Subcutaneous abdominal adipose tissue (tissue), 5 donors: ENCODE results near the gene GPX3.

Experiments used
- H3K27ac ChIP-seq: one replicate; pipeline ENCODE4 v1.7.0; 2013; ENCODE audit warnings: low read depth, mild to moderate bottlenecking, inconsistent platforms, low read length, moderate library complexity
- H3K27me3 ChIP-seq, 5 donors: one replicate each; pipeline ENCODE4 v1.7.0; 2013; ENCODE audit warnings: low read length in 5 of 5, inconsistent platforms in 1 of 5; ENCODE audit not compliant: control insufficient read depth in 5 of 5, insufficient read depth in 4 of 5
- H3K36me3 ChIP-seq, 5 donors: one replicate each; pipeline ENCODE4 v1.7.0; 2013; ENCODE audit warnings: low read length in 5 of 5; ENCODE audit not compliant: control insufficient read depth in 5 of 5, insufficient read depth in 5 of 5
- H3K4me1 ChIP-seq, 5 donors: one replicate each; pipeline ENCODE4 v1.7.0; 2013; ENCODE audit warnings: low read length in 5 of 5, mild to moderate bottlenecking in 3 of 5, moderate library complexity in 1 of 5; ENCODE audit not compliant: control insufficient read depth in 5 of 5, insufficient read depth in 5 of 5
- H3K4me3 ChIP-seq, 5 donors: one replicate each; pipeline ENCODE4 v1.7.0; 2013; ENCODE audit warnings: low read length in 5 of 5, low read depth in 1 of 5
- H3K9ac ChIP-seq, 5 donors: one replicate each; pipeline ENCODE4 v1.7.0; 2013; ENCODE audit warnings: low read length in 5 of 5, mild to moderate bottlenecking in 4 of 5, moderate library complexity in 3 of 5
- H3K9me3 ChIP-seq, 5 donors: one replicate each; pipeline ENCODE4 v1.7.0; 2013; ENCODE audit warnings: low read length in 5 of 5; ENCODE audit not compliant: control insufficient read depth in 5 of 5
- donor health status: healthy.
- donor health status: healthy.
- donor health status: healthy.
- donor health status: healthy.
- donor health status: healthy.

GPX3 gene

DNA sequence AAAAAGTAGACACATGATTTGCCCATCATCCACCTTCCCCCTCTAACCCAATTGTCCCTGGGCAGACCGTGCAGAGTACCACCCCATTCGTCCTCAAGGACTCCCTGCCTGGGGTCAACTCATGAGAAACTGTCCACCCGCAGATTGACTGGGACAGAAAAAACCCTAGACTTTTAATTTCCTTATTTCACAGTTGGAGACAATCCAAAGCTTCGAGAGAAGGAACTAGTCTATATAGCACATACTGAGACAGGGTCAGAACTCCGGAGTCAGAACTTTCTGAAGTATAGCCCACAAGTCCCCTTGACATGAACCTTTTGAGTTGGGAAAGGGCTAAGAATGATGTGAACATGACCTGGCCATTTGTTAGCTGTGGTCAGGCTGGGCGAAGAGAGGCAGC lies 7.5 kb upstream of the GPX3 start:
- no peaks in the 10 kb centered on the region for H3K27me3 ChIP-seq
- peaks cover 7 to 60% (median 34%) of the 10 kb centered on the region in 5 donors for H3K4me1 ChIP-seq
- no peaks in the 10 kb centered on the region for H3K9me3 ChIP-seq
- no peak overlapping the region for H3K27ac ChIP-seq
- H3K36me3 ChIP-seq = no peaks in the 10 kb centered on the region
- H3K9ac ChIP-seq = no peak overlapping the region
- H3K4me3 ChIP-seq = no peak overlapping the region

DNA sequence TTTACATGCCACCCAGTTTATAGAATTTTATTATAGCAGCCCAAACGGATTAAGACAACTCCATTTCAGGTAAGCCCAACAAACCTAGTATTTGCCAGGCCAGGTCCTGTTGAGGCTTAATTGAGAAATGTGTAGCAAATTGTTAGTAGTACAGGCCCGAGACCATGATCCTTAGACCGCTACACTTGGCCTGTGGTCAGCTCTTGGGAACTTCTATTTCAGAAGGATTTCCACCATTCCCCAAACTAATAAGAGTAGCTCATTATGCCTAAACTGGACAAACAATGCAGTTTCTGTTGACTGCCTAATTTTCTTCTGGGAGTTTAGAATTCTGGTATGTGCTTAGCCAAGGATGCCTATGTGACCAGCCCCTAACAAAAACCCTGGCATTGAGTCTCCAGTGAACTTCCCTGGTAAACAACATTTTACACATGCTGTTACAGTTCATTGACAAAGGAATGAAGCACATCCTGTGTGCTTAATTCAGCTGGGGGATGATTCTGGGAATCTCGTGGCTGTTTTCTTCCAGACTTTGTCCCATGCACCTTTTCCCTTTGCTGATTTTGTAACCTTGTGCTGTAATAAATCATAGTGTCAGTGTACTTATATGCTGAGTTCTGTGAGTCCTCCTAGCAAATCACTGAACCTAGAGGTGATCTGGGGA lies 5.6 kb upstream of the GPX3 start:
- Histone ChIP-seq H3K9me3 (no peaks in the 10 kb centered on the region), H3K4me1 (peaks cover 4 to 51% (median 33%) of the 10 kb centered on the region in 5 donors), H3K36me3 (no peaks in the 10 kb centered on the region), H3K27ac (peak overlapping the region; percentile 45), H3K27me3 (no peaks in the 10 kb centered on the region), H3K9ac (peak overlapping the region in 3 of 5 donors; percentile 8 to 20 (median 12)), H3K4me3 (no peak overlapping the region)

DNA sequence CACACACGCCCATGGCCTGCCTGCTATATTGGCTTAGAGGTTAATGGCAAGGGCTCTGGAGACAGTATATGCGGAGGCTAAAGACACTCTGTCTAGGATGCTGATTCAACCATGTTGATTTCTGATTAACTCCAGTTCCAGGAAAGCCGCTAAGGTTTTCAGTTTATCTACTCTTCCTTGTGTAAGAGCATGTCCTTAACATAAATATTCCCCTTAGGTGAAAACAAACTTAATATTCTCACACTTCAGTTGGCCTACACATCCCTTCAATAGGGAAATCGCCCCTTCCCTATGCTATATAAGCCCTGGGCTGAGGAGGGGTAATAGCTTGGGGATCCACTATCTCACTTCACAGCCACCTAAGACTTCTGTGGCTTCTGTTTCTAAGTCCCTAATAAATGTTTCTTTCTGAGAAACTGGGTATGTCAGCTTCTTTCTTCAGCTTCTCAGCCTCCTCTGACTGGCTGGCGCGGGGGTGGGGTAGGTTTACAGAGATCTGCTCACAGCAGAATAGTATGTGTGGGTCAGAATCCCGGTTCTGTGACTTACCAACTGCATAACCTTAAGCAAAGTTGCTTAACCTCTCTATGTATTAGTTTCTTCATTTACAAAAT lies 4.3 kb upstream of the GPX3 start:
- H3K27ac ChIP-seq = peak overlapping the region; percentile 66
- H3K4me3 ChIP-seq = no peak overlapping the region
- H3K27me3 ChIP-seq = no peaks in the 10 kb centered on the region
- peak overlapping the region in 1 of 5 donors; percentile 38 for H3K9ac ChIP-seq
- peaks cover 4 to 64% (median 41%) of the 10 kb centered on the region in 5 donors for H3K4me1 ChIP-seq
- no peaks in the 10 kb centered on the region for H3K36me3 ChIP-seq
- H3K9me3 ChIP-seq = no peaks in the 10 kb centered on the region

DNA sequence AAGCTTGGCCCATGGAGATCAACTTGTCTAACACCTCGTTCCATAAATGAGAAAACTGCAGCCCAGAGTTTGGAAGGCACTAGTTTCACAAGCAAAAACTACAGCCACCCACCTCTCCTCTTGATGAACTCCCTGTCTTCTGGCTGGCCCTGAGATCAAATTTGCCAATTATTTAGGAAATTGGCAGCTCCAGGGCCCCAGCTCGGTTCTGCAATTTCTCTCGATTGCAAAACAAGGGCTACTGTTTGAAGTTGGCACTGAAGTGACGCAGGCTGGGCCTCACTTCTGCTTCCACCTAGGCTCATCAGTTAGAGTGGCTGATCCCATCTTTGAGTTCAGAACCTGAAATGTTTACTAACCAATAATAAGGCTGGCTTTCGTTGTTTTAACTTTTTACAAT lies 3.7 kb upstream of the GPX3 start:
- Histone ChIP-seq H3K9me3 (no peaks in the 10 kb centered on the region), H3K9ac (peak overlapping the region in 1 of 5 donors; percentile 38), H3K4me1 (peaks cover 4 to 64% (median 47%) of the 10 kb centered on the region in 5 donors), H3K4me3 (no peak overlapping the region), H3K27me3 (no peaks in the 10 kb centered on the region), H3K27ac (peak overlapping the region; percentile 66), H3K36me3 (no peaks in the 10 kb centered on the region)

DNA sequence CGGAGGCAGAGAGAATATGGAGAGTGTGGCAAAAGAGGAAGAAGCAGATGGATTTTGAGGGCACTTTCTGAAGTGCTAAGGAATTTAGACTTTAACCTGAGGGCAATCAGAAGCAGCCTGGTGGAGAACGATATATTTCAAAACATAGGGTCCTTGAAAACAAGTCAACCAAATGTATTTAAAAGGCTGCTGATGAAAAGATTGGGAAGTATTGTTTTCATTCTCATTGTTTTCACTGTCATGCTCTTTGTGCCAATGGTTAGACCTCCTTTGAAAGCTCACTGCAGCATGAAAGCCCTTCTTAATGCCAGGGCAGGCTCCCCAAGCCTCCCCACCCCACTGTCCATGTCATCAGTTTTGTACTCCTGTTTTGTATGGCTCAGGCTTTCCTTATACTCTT lies 2.5 kb upstream of the GPX3 start:
- peaks cover 0 to 7% (median 0%) of the 10 kb centered on the region in 5 donors for H3K36me3 ChIP-seq
- H3K27me3 ChIP-seq = no peaks in the 10 kb centered on the region
- H3K9me3 ChIP-seq = no peaks in the 10 kb centered on the region
- no peak overlapping the region for H3K27ac ChIP-seq
- H3K9ac ChIP-seq = no peak overlapping the region
- no peak overlapping the region for H3K4me3 ChIP-seq
- H3K4me1 ChIP-seq = peaks cover 9 to 69% (median 56%) of the 10 kb centered on the region in 5 donors

DNA sequence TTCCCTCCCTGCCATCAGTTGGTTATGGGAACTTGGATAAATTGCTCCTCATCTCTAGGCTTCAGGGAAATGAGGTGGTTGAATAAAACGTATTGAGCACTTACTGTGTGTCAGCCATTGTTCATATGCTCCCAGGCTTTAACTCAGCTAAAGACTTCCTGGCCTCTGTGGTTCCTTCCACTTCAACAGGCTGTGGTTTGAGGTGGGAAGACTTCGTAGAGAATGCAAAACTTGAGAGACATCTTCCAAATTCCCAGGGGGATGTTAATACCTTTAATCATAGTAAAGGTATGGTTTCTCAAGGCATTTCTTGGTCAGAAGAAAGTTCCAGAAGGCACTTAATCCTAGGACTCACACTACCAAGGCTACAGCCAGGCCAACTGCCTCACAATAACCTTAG lies 1.5 kb upstream of the GPX3 start:
- peaks cover 18 to 71% (median 65%) of the 10 kb centered on the region in 5 donors for H3K4me1 ChIP-seq
- H3K36me3 ChIP-seq = peaks cover 0 to 10% (median under 1%) of the 10 kb centered on the region in 5 donors
- no peak overlapping the region for H3K4me3 ChIP-seq
- no peak overlapping the region for H3K9ac ChIP-seq
- no peaks in the 10 kb centered on the region for H3K27me3 ChIP-seq
- H3K9me3 ChIP-seq = no peaks in the 10 kb centered on the region
- peak overlapping the region; percentile 2 for H3K27ac ChIP-seq

DNA sequence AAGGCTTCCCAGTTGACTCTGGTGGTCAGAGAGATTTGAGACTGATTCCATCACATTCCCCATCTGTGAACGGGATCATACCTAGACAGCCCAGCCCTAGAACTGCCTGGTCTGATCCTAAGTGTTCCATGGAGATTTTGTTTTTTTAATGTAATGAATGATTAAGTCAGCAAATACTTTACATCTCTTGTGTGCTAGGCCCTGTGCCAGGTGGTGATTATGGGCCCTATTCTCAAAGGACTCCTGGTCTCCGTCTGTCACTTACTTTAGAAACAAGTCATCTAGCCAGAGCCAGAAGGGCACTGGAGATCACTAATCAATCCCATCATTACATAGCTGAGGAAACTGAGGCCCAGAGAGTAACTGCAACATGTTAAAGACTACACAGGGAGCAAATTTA lies 1.1 kb upstream of the GPX3 start:
- H3K9ac ChIP-seq = no peak overlapping the region
- peak overlapping the region; percentile 98 for H3K27ac ChIP-seq
- no peaks in the 10 kb centered on the region for H3K9me3 ChIP-seq
- no peaks in the 10 kb centered on the region for H3K27me3 ChIP-seq
- H3K4me3 ChIP-seq = no peak overlapping the region
- peaks cover 0 to 15% (median 6%) of the 10 kb centered on the region in 5 donors for H3K36me3 ChIP-seq
- peaks cover 23 to 75% (median 69%) of the 10 kb centered on the region in 5 donors for H3K4me1 ChIP-seq

DNA sequence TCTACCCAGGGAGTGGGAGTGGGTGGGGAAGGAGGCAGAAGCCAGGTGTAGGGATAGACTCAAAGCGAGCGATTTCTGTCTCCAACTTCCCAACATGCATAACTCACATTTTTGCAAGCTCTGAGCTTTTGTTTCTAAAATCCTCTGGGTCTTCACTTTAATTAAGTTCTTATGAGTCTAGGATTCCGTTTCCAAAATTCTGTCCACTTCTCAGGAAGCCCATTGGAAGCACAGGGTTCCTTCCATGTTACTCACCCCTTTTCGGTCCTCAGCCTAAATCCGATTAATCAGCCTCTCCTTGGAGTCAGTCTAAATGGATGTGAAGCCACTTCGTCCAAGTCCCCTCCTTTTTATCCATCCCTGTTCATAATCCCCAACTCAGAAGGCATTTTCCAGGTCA lies 1.4 kb downstream of the GPX3 start:
- peaks cover 0 to 36% (median 27%) of the 10 kb centered on the region in 5 donors for H3K36me3 ChIP-seq
- H3K4me3 ChIP-seq = peak overlapping the region; percentile 83 to 95 (median 86)
- H3K9me3 ChIP-seq = no peaks in the 10 kb centered on the region
- peak overlapping the region; percentile 98 for H3K27ac ChIP-seq
- no peaks in the 10 kb centered on the region for H3K27me3 ChIP-seq
- H3K9ac ChIP-seq = peak overlapping the region; percentile 83 to 92 (median 88)
- H3K4me1 ChIP-seq = peaks cover 39 to 79% (median 74%) of the 10 kb centered on the region in 5 donors

DNA sequence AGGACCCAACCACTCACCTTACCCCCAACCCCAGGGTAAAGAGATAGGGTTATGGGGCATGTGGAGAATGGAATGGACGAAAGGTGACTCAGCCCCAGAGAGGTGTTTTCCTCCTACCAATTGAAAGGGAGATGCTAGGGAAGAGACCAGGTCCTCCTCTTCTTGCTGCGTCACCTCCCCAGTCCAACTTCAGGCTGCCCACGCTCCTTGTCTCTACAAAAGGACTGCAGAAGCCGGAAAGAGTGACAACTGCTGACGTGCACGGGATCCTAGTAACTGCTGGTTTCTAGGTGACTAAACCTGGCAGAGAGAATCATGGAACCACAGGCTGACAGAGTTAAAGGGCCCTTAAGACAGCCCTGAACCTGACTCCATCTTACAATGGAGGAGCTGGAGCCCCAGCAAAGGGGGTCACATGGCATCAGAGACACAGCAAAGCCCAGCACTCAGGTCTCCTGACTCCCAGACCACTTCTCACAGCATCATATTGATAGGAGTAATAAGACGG lies 2.2 kb downstream of the GPX3 start:
- peak overlapping the region; percentile 59 to 89 (median 70) for H3K9ac ChIP-seq
- H3K27ac ChIP-seq = peak overlapping the region; percentile 98
- H3K36me3 ChIP-seq = peaks cover 0 to 44% (median 35%) of the 10 kb centered on the region in 5 donors

DNA sequence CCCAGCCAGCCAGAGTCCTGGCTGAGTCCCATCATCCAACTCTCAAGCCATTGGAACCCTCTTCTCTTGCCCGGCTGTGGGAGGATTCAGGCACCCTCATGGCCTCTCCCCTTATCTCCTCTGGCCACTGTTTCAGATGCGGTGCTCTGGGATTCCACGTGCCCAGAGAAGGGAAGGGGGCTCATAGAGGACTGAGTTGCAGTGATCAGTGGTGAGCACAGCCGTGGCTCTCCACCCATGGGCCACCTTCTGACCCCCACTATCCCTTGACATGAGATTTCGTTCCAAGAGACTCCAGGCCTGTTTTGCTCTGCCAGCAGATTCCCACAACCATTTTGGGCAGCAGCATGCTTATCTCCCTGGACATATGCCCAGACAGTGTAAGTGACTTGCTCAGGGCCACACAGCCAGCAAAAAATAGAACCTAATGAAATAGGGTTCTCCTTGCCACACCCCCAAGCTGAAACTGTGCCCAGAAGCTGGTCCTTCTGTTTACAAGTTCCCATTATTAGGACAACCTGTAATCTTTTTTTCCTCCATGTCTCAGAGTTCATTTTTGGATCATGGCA lies 2.7 kb downstream of the GPX3 start:
- H3K4me3 ChIP-seq = peak overlapping the region; percentile 83 to 95 (median 86)
- peaks cover 47 to 87% (median 82%) of the 10 kb centered on the region in 5 donors for H3K4me1 ChIP-seq
- peak overlapping the region; percentile 98 for H3K27ac ChIP-seq
- H3K9me3 ChIP-seq = no peaks in the 10 kb centered on the region
- H3K36me3 ChIP-seq = peaks cover 0 to 50% (median 41%) of the 10 kb centered on the region in 5 donors
- peak overlapping the region; percentile 59 to 89 (median 70) for H3K9ac ChIP-seq
- H3K27me3 ChIP-seq = no peaks in the 10 kb centered on the region

More for the DNA sequence above, 2.2 kb downstream of the GPX3 start:
- Histone ChIP-seq H3K9me3 (no peaks in the 10 kb centered on the region), H3K27me3 (no peaks in the 10 kb centered on the region), H3K4me3 (peak overlapping the region; percentile 83 to 95 (median 86)), H3K4me1 (peaks cover 45 to 82% (median 76%) of the 10 kb centered on the region in 5 donors)
